Limb (tissue), 2 donors: ENCODE measurements around the gene SYNRG.

Source experiments
- DNase-seq, 2 donors: peaks; one replicate each; pipeline ENCODE4 v3.0.0-alpha.2; 2016; ENCODE audit errors: extremely low spot score in 2 of 2

Gene SYNRG

DNA sequence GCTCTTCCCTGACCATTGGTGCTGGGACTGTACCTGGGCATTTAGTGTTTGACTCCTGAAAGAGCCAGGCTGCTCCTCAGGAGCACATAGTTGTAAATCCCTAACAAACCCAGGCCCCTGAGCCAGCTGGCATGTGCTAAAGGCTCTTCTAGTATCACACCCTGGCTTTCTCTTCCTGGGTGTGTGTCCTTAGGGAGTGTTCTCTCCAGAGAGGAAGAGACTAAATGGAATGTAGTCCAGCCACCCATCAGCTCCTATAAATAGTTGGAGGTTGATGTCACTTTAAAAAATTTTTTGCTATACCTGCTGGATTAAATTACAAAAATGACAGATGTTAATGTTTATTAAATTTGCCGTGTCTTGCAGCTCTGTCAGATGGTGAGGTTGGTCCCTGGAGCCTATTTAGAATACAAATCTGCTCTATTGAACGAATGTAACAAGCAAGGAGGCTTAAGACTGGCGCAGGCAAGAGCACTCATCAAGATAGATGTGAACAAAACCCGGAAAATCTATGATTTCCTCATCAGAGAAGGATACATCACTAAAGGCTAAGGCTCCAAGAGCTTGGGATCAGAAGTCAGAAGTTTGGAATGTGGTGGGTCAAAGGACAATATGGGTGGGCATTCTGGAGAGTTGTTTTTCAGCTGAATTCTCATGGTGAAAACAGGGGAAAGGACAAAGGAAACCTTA is 132.6 kb downstream of the SYNRG start:
- DNase-seq: no peak

DNA sequence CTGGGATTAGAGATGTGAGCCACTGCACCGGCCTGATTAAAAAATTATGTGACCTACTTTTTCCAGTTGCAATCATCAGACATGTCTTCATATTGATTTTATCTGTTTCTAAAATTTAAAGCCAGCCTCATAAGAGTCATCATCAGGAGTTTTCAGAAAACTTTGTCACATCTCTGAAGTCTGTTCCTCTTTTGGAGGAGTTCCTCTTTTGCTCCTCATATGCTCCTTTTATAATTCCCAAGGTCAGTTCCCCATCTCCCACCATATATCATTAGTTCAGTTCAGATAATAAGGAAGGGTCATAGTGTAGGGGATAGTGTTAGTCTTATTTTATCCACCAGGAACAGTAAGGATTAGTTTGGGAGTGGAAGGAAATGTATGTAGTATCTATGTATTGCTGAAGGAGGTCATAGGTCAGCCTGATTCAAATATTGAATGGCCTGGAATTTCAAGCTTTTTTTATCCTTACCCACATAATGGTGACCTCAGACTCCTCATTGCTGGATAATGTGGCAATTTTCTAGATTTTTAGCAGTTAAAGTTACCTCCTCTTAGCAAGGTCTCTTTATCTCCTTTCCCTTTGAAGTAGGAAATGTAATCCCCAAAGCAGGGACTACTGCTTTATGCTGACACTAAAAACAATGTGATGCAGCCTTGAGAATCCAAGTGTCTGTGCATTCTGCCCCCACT is 133.3 kb downstream of the SYNRG start:
- no peak for DNase-seq

- DNase-seq: no peak
Measured at GRCh38 chr17:37470181-37470580, 139.0 kb downstream of the SYNRG start.

- DNase-seq: no peak
Measured at GRCh38 chr17:37466471-37466870, 142.7 kb downstream of the SYNRG start.

- no peak for DNase-seq
Measured at GRCh38 chr17:37465069-37465616, 144.1 kb downstream of the SYNRG start.
